Esophagus mucosa (tissue), 1 donor: Measurements from ENCODE around the gene DPP6. TPM values are rescaled to one million over a fixed set of nuclear protein-coding genes. Genes with fewer than 3 reads are reported as not detected.

ENCODE experiments used
- ATAC-seq: fragments of 200-7000 bp; cut with Tn5 transposase; one replicate; pipeline ENCODE4 v1.9.1; 2020
- total RNA-seq: library from RNA; stranded (reverse); gene quantifications from one replicate; pipeline ENCODE4 v1.2.4, GENCODE V29; 2023
- donor health status: DM: yes; HTN: yes; CAD: no.

Gene DPP6
- total RNA-seq, 1 donor from 2014 or later, result 0.12 TPM

DNA sequence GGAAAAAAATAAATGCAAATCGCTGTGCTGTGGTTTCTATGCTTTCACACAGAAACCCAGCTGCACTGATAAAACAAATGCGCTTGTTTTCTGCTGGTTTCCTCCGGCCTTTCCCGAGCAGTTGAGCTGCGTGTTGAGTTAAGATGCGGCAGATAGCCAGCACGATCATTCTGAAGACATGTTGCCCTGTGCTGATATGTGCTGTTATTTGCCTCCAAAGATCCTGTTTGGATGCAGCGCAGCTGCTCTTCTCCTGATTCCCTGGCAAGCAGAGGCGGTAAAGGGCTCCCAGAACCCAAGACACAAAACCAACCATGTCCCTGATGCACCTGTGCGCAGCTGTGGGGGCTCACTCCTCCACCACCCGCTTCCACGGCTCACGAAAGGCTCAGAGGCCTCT, 725.3 kb downstream of the DPP6 start:
- no peak for ATAC-seq

DNA sequence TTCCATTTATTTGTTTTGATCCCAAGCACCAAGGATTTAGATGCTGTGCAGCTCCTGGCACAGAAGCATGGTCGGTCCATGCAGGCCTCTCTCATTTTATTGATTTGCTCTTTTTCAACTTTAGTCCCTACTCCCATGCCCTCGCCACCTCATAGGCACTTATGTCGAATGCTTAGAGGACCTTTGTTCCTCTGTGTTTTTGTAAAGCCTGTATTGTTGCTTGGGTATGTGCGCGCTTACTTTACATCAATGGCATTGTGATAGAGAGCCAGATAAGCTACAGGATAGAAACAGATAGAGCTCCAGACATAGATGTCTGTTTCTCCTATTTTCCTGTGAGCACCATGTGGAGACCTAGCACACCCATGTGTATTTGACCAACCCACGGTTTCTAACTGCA, 725.7 kb downstream of the DPP6 start:
- no peak for ATAC-seq

GRCh38 chr7:154781369-154782303, 729.4 kb downstream of the DPP6 start:
- ATAC-seq, result no peak

- no peak for ATAC-seq
Measured at GRCh38 chr7:154783281-154783909, 731.2 kb downstream of the DPP6 start.

DNA sequence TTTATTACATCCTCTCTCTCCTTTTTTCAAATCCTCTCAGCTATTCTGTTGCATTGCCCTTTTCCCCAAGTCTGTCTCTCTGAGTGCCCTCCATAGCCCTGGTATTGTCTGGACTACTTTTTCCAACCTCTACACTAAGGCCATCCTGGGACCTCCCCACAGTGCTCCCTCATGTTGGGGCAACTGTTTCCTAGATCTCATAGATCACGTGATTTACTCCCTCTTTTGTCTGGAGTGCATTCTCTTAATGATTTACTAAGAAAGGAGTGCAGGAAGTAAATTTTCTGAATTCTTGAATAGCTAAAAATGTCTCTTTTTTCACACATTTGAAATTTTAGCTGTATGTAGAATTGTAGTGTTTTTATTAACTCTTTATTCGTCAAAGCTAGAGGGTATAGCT, 733.7 kb downstream of the DPP6 start:
- no peak for ATAC-seq

- ATAC-seq, result no peak
Measured at GRCh38 chr7:154789404-154789803, 737.2 kb downstream of the DPP6 start.

GRCh38 chr7:154791611-154792010, 739.4 kb downstream of the DPP6 start:
- no peak for ATAC-seq

- ATAC-seq, result no peak
Measured at GRCh38 chr7:154792436-154793055, 740.3 kb downstream of the DPP6 start.

DNA sequence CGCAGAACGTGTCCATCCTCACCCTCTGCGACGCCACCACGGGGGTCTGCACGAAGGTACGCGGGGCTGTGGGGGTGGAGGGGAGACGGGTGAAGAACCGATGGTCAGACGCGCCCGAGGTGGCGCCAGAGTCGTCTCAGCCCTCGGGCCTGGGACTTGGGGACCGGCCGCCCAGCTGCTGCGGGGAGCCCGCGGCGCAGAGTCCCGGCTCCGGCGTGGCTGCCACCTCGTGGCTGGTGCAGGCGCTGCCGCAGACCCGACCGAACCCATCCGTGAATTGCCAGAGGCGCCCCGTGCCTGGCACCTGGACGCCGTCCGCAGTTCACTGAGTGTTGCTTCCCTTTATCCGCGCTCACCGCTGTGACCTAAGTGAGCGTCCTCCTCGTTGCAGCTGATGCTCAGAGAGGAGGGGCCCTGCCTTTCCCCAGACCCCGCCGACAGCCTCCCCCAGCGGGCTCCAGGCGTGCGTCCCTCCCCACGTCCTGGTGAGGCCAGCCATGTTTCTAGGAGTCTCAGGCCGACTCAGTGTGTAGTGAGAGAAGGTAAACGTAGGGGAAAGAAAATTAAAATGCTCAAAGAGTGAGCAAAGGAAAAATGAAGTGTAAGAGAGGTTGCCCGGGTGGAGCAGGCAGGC, 742.1 kb downstream of the DPP6 start:
- ATAC-seq, result peak; percentile 28

GRCh38 chr7:154795014-154795413, 742.8 kb downstream of the DPP6 start:
- no peak for ATAC-seq

GRCh38 chr7:154795437-154795836, 743.2 kb downstream of the DPP6 start:
- ATAC-seq, result no peak

DNA sequence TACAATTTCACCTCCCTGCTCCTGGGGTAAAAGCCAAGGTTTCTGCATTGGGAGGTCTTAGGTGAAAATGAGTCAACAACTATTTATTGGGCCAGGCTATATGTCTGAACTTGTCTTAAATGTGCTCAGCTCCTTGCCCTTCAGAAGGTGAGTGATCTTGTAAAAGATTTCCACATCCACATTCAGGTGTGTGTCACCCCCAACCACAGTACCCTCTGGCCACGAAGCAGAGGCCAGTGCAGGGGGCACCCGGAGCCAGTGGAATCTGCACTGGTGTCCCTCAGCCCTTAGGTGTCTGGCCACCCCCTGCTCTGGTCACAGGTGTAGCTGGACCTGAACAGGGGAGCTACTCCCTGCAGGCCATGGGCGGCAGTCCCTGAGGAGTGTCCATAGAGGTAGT, 752.3 kb downstream of the DPP6 start:
- no peak for ATAC-seq

GRCh38 chr7:154812027-154812426, 759.8 kb downstream of the DPP6 start:
- ATAC-seq, result no peak

GRCh38 chr7:154817224-154817896, 765.2 kb downstream of the DPP6 start:
- no peak for ATAC-seq

- ATAC-seq, result no peak
Measured at GRCh38 chr7:154827007-154827406, 774.8 kb downstream of the DPP6 start.

DNA sequence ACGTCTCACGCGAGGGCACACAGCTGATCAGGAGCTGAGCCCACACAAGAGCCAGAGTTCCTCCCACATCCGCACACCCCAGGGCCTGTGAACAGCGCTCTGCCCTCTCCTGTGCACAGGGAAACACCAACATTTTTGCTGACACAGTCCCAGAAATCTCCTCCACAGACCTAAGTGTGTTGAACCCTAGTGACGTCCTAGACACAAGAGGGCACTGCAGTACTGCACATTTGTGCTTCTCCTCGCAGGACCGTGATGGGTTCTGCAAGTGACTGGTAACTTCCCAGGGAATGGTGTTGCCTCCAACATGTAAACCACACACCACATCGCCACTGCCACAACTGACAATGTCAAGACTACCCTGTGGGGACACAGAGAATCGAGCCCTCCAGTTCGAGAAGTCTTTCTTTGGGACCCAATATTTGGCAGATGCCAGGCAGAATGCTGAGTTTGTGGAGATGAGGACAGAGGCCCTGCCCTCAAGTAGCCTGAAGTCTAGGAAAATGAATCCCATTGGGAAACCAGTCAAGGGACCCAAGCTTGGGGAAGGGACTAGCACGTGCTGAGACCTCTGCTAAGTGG, 780.5 kb downstream of the DPP6 start:
- ATAC-seq, result no peak

DNA sequence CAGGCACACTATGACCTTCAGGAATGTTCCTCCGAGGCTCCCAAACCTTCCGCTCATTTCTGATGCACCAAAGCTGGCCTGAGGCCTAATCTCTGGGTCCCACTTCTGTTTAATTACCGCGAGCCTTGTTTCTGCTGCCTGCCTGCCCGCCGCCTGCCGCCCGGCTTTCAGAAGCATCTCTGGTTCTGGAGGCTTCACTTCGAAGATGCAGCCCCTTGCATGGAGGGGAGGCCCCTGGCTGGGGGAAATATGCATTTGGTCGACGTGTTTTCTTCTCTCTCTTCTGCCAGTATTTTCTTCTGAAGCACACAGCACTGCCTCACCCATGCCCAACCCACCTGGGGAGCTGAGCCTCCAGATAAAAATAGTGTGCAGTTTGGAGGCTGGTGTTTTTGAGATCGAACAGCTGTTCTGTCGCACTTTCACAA, 783.8 kb downstream of the DPP6 start:
- ATAC-seq, result no peak

GRCh38 chr7:154837087-154837486, 784.9 kb downstream of the DPP6 start:
- no peak for ATAC-seq

GRCh38 chr7:154837622-154838021, 785.4 kb downstream of the DPP6 start:
- no peak for ATAC-seq

DNA sequence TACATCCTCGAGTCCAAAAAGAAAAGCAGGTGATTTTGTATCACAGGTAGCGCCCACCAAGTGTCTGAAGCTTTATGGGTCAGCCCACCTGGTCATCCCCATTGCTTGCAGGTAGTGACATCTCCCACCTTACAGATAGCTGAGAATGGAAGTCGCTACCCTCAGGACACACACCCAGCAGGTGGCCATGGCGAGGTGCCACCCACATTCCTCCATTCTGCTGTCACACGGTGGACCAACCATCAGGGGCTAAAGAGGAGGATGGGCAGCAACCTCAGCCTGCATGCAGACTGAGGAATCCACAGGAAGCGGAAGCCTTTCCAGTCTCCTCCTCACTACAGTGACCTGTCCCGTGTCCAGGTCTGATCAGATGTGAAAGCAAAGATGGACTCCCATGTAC, 787.9 kb downstream of the DPP6 start:
- no peak for ATAC-seq

DNA sequence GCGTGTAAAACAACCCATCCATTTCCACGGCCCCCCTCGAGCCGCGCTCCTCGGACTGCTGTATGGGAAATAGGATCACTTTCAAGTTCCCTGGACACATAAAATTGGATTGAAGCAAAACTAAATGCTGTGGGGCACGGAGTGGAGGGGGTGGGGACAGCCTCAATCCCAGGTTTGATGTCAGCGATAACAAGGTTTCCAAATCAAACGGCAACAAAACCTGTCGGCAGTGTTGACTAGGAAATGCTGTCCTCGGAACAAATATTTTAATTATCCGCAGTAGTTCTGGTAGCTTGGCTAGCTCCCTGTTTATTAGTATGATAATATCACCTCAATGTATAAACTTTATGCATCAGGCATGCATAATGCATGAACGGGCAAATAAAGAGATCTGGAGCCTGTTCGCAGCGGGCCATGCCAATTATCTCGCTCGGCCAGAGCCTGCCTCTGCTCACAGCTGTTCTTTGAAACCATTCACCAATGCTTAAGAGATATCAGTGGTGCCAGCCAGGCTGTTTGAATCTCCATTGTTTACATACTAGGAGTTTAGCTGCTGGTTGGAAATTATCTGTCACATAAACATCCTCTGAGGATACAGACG, 789.6 kb downstream of the DPP6 start:
- ATAC-seq, result no peak

DNA sequence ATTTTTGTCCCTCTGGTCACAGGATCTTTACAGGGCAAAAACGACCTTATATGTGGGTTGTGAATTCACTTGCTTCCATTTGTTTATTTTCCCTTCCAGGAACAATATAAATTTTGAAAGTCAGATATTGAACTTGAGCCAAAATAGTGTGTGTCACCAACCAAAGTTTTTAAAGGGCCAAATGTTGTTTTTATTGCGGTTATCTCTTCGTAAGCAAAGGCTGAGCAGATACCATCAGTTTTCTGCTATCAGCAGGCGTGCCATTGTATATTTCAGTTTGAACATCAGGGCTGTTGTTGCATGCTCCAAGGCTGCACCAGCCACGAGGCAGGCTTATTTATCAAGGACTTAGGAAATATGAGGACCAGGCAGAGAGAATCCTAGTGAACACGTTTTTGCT, 790.4 kb downstream of the DPP6 start:
- no peak for ATAC-seq
